HepG2 (cell line): ENCODE results near the gene TXNDC16. TPM values are rescaled to one million over a fixed set of nuclear protein-coding genes. Genes with fewer than 3 reads are reported as not detected.

Experiments
- ATF7 ChIP-seq, 2 experiments: fragments of 450-650 bp in 1 of 2; sonication (generic) in 1 of 2; formaldehyde crosslinking in 1 of 2; IDR thresholded peaks; 2 replicates each; pipeline versions ENCODE4 v1.4.0 to v1.6.1; 2016 to 2020; ENCODE audit warnings: antibody characterized with exemption in 1 of 2, mild to moderate bottlenecking in 1 of 2, missing genetic modification reagents in 1 of 2
- EZH2 ChIP-seq: conservative IDR thresholded peaks from 2 replicates; pipeline ENCODE4 v1.6.1; 2012; ENCODE audit warnings: mild to moderate bottlenecking, low read depth, low read length, moderate library complexity
- GTF2F1 ChIP-seq: fragments of 150-350 bp; IDR thresholded peaks from 2 replicates; pipeline ENCODE4 v1.6.1; 2014; ENCODE audit warnings: low read length
- LCORL ChIP-seq, 2 experiments: fragments of 450-650 bp in 1 of 2; sonication (generic) in 1 of 2; formaldehyde crosslinking in 1 of 2; IDR thresholded peaks; 2 replicates each; pipeline versions ENCODE4 v1.5.0 to v1.6.1; 2017 to 2020; ENCODE audit warnings: antibody characterized with exemption in 1 of 2, missing genetic modification reagents in 1 of 2
- ZMAT3 ChIP-seq: sonication (generic); formaldehyde crosslinking; conservative IDR thresholded peaks from 2 replicates; pipeline ENCODE4 v1.7.0; 2021; ENCODE audit warnings: missing genetic modification reagents
- ZNF567 ChIP-seq: sonication (generic); formaldehyde crosslinking; IDR thresholded peaks from 2 replicates; pipeline ENCODE4 v1.8.1; 2023; ENCODE audit warnings: mild to moderate bottlenecking, missing genetic modification reagents, borderline replicate concordance
- ZNF747 ChIP-seq: sonication (generic); formaldehyde crosslinking; IDR thresholded peaks from 2 replicates; pipeline ENCODE4 v1.8.1; 2023; ENCODE audit warnings: missing genetic modification reagents, mild to moderate bottlenecking, borderline replicate concordance
- polyA plus RNA-seq, 8 experiments: library from polyadenylated mRNA; depleted of rRNA in 3 of 8; stranded (reverse) in 7 of 8; unstranded in 1 of 8; fragments of >200 nt; fragmentation: Illumina TruSeq in 4 of 8; extraction: Trizol in 4 of 8; gene quantifications; 2 replicates each; pipeline versions ENCODE4 v1.2.1 to v1.2.3, GENCODE V29; 2011 to 2016; ENCODE audit warnings: low read depth in 4 of 8, missing spikeins in 1 of 8, mixed read lengths in 1 of 8; ENCODE audit not compliant: insufficient read depth in 1 of 8
- total RNA-seq, 5 experiments: library from RNA; depleted of rRNA; stranded (reverse); fragments of >200 nt; fragmentation: Illumina TruSeq; extraction: Trizol; gene quantifications; 2 replicates each; pipeline ENCODE4 v1.2.3, GENCODE V29; 2016; ENCODE audit warnings: low read depth in 1 of 5
- TF ChIP-seq, protein P1 (sequence below): sonication (generic); formaldehyde crosslinking; IDR thresholded peaks from 2 replicates; pipeline ENCODE4 v1.5.1; 2020; ENCODE audit warnings: mild to moderate bottlenecking, missing genetic modification reagents
- TF ChIP-seq, protein P2 (sequence below): sonication (generic); formaldehyde crosslinking; IDR thresholded peaks from 2 replicates; pipeline ENCODE4 v1.4.0; 2020; ENCODE audit warnings: low read depth, mild to moderate bottlenecking, missing genetic modification reagents
- TF ChIP-seq, protein P3 (sequence below): sonication (generic); formaldehyde crosslinking; IDR thresholded peaks from 2 replicates; pipeline ENCODE4 v1.5.1; 2020; ENCODE audit warnings: missing genetic modification reagents, mild to moderate bottlenecking, borderline replicate concordance

The TXNDC16 gene
- total and polyA plus RNA-seq, 2 of the 13 experiments (the other 11 are each of a cell fraction or from before 2014, with no cell fraction given): 4.6 to 6.2 TPM

DNA sequence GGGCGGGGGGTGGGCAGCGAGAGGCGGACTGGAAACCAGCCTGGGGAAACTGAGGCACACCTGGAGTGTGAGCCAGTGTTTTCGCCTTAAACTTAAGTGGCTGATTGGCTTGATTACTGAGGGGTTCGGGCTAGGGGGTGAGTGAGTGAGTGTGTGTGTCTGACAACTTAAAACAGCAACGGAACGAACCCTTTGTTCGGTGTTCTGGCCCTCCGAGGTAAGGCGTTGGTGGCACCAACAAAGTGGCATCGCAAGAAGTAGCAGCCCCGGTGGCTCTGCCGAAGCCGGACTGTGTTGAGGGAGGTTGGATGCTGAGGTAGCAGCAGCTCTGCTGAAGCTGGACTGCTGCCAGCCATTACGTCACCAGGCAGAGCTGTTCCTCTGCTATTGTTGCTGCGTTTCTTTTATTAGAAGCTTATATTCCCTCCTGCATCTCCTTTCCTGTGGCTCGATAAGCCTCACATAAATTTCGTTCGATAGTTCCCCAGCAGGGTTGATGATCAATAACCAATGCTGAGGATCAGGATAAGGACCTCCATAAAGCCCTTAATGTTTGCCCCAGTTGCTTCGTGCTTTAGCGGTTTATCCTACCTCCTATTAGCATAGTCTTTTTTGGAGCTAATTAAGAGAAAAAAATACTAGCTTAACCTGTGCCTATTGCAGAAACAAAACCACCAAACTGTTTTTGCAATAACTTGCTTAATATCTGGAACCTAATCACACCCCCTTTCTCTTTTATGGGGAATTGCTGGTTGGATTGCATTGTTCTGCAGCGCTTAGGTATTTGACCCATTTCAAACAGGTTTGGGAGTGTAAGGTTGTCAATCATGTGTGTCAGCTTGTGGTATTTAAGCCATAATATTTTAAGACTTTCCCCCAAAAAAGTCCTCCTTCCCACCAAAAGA, 1.6 kb upstream of the TXNDC16 start (continued):
- TF ChIP-seq, protein P1, sequence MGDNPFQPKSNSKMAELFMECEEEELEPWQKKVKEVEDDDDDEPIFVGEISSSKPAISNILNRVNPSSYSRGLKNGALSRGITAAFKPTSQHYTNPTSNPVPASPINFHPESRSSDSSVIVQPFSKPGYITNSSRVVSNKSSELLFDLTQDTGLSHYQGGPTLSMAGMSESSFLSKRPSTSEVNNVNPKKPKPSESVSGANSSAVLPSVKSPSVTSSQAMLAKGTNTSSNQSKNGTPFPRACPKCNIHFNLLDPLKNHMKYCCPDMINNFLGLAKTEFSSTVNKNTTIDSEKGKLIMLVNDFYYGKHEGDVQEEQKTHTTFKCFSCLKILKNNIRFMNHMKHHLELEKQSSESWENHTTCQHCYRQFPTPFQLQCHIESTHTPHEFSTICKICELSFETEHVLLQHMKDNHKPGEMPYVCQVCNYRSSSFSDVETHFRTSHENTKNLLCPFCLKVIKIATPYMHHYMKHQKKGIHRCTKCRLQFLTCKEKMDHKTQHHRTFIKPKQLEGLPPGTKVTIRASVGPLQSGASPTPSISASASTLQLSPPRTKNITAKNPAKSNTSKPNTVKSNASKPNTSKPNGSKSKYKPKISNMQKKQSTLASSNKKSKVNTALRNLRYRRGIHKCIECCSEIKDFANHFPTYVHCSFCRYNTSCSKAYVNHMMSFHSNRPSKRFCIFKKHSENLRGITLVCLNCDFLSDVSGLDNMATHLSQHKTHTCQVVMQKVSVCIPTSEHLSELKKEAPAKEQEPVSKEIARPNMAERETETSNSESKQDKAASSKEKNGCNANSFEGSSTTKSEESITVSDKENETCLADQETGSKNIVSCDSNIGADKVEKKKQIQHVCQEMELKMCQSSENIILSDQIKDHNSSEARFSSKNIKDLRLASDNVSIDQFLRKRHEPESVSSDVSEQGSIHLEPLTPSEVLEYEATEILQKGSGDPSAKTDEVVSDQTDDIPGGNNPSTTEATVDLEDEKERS (CRISPR knock-in tag): no peak
- 0 out of 2 replicates have a peak, but pooled peaks have one; percentile 14 for TF ChIP-seq ZNF567 (CRISPR knock-in tag)
- TF ChIP-seq LCORL (IDR thresholded peaks at IDR 0.05): no peak
- peak; percentile 17; the same call in 1 of the 2 replicates for TF ChIP-seq LCORL (CRISPR knock-in tag; IDR thresholded peaks at IDR 0.05)
- peak; percentile 81; the same call in 1 of the 2 replicates for TF ChIP-seq ZNF747 (CRISPR knock-in tag)
- TF ChIP-seq, protein P2, sequence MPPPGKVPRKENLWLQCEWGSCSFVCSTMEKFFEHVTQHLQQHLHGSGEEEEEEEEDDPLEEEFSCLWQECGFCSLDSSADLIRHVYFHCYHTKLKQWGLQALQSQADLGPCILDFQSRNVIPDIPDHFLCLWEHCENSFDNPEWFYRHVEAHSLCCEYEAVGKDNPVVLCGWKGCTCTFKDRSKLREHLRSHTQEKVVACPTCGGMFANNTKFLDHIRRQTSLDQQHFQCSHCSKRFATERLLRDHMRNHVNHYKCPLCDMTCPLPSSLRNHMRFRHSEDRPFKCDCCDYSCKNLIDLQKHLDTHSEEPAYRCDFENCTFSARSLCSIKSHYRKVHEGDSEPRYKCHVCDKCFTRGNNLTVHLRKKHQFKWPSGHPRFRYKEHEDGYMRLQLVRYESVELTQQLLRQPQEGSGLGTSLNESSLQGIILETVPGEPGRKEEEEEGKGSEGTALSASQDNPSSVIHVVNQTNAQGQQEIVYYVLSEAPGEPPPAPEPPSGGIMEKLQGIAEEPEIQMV (CRISPR knock-in tag): no peak
- TF ChIP-seq ATF7 (IDR thresholded peaks at IDR 0.05): peak; percentile 93
- peak; percentile 89 for TF ChIP-seq ATF7 (CRISPR knock-in tag; IDR thresholded peaks at IDR 0.05)
- no peak for TF ChIP-seq EZH2
- TF ChIP-seq GTF2F1: no peak
- TF ChIP-seq, protein P3, sequence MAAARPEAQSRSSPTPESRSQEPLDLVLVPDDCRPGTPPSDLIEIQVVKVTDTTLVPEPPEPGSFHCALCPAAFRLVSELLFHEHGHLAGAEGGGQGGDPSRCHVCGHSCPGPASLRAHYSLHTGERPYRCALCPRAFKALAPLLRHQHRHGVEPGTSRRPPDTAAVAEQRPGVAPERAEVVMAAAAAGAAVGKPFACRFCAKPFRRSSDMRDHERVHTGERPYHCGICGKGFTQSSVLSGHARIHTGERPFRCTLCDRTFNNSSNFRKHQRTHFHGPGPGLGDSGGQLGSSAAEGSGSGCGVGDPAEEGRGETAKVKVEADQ: peak; percentile 67; the same call in 1 of the 2 replicates
- 0 out of 2 replicates have a peak, but pooled peaks have one; percentile 33 for TF ChIP-seq ZMAT3 (CRISPR knock-in tag)
